ENCODE data around the gene INTS6.

DNA sequence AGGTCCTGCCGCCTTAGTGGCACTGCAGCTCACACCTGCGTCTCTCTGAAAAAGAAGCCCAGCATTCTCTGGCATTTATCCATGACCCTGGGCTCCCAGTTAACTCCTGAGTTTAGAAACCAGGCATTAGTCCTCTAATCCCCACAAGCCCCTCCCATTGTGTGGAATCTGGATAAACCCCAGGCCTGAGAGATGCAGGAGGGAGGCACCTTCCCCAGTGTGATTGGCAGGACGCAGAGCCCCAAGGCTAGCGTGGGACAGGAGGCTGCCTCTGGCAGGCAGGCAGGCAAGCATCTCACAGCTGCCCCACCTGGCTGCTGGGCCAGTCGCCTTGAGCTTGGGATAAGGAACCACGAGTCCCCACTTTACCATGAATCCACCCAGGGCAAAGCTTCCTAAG is 124.3 kb downstream of the INTS6 start:
- TF ChIP-seq SUZ12 (IDR thresholded peaks at IDR 0.05; ENCODE audit: extremely low read depth, insufficient read depth, insufficient read length) (no peak), YY1 (IDR thresholded peaks at IDR 0.05; ENCODE audit: insufficient read depth, insufficient read length) (no peak), ZNF274 (IDR thresholded peaks at IDR 0.05; ENCODE audit: low read depth, low read length) (no peak)
